ENCODE results near the gene CHAT.

- TF ChIP-seq, protein P1, sequence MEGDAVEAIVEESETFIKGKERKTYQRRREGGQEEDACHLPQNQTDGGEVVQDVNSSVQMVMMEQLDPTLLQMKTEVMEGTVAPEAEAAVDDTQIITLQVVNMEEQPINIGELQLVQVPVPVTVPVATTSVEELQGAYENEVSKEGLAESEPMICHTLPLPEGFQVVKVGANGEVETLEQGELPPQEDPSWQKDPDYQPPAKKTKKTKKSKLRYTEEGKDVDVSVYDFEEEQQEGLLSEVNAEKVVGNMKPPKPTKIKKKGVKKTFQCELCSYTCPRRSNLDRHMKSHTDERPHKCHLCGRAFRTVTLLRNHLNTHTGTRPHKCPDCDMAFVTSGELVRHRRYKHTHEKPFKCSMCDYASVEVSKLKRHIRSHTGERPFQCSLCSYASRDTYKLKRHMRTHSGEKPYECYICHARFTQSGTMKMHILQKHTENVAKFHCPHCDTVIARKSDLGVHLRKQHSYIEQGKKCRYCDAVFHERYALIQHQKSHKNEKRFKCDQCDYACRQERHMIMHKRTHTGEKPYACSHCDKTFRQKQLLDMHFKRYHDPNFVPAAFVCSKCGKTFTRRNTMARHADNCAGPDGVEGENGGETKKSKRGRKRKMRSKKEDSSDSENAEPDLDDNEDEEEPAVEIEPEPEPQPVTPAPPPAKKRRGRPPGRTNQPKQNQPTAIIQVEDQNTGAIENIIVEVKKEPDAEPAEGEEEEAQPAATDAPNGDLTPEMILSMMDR (IDR thresholded peaks at IDR 0.05) = no peak
- TF ChIP-seq POLR2A (IDR thresholded peaks at IDR 0.05) = no peak
These were observed 25.9 kb upstream of the CHAT start for GRCh38 chr10:49587981-49588380.

All from esophagus squamous epithelium (tissue), 4 donors.